Esophagus muscularis mucosa (tissue), 3 donors: Measurements from ENCODE around the gene OR2T1.
"Not testable (repeated sequence)": the region's sequence is repeated elsewhere in the genome, so short reads cannot be mapped to it uniquely, and the experiment has no call there.

Source experiments
- EP300 ChIP-seq: sonication (generic); formaldehyde crosslinking; IDR thresholded peaks from one replicate; pipeline ENCODE4 v1.6.1; 2017; ENCODE audit warnings: antibody characterized with exemption
- TF ChIP-seq, protein P1 (sequence below), 3 experiments: fragments of 200-600 bp in 2 of 3; fragments of 450-650 bp in 1 of 3; sonication (generic) in 2 of 3; IDR thresholded peaks; one replicate each; pipeline ENCODE4 v1.5.1; 2017 to 2019; ENCODE audit warnings: antibody characterized with exemption in 3 of 3, mild to moderate bottlenecking in 2 of 3, moderate library complexity in 1 of 3

DNA sequence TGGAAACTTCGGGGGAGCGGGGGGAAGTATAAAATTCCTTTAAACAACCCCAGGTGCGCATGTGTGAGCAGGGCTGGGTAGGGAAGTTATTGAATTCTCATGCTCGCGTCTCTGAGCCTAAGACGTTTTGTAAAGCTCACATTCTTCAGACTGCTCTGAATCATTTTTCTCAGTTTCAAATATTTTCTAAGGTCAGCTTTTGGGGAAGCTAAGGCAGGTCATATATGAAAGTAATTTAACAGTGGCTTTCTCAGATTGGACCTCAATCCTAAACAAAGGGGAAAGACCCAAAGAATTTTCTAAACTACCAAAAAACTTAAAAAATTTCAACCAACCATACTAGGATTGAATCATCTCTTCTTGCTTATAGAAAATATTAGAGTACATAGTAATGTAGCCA is 32.1 kb downstream of the OR2T1 start:
- TF ChIP-seq, protein P1, sequence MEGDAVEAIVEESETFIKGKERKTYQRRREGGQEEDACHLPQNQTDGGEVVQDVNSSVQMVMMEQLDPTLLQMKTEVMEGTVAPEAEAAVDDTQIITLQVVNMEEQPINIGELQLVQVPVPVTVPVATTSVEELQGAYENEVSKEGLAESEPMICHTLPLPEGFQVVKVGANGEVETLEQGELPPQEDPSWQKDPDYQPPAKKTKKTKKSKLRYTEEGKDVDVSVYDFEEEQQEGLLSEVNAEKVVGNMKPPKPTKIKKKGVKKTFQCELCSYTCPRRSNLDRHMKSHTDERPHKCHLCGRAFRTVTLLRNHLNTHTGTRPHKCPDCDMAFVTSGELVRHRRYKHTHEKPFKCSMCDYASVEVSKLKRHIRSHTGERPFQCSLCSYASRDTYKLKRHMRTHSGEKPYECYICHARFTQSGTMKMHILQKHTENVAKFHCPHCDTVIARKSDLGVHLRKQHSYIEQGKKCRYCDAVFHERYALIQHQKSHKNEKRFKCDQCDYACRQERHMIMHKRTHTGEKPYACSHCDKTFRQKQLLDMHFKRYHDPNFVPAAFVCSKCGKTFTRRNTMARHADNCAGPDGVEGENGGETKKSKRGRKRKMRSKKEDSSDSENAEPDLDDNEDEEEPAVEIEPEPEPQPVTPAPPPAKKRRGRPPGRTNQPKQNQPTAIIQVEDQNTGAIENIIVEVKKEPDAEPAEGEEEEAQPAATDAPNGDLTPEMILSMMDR (IDR thresholded peaks at IDR 0.05) = not testable (repeated sequence)
- TF ChIP-seq EP300 = not testable (repeated sequence)
